ENCODE data around the gene LTV1. TPM values are rescaled to one million over a fixed set of nuclear protein-coding genes. Genes with fewer than 3 reads are reported as not detected.

Gene LTV1
- total and polyA plus RNA-seq, 2 experiments from 2014 or later: 22.7 to 29.1 TPM

DNA sequence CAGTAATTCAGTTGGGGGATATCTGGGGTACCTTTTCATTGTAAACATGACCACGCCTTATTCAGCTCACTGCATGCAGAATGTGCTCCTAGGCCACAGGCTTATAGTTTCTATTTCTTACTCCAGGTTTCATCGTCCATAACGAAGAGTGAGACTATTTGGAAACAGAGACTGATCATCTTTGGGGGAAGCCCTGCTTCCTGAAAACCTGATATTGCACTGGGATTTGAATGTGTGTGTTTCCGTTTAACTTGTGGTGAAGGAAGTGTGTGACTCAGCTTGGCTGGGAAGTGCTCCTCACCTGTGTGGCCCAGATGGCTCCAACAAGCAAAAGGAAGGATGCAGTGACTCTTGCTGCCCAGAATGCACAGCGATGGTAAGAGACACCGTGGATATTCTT, 19.6 kb upstream of the LTV1 start:
- H3K27me3 ChIP-seq: no peaks in the 10 kb centered on the region
- H3K79me2 ChIP-seq: no peaks in the 10 kb centered on the region
- H3K4me3 ChIP-seq: no peak overlapping the region
- no peaks in the 10 kb centered on the region for H4K20me1 ChIP-seq (ENCODE audit: insufficient read depth, poor library complexity, severe bottlenecking)
- DNase-seq (ENCODE audit: low spot score): no peak
- no peaks in the 10 kb centered on the region for H3K36me3 ChIP-seq (replicated peaks; ENCODE audit: insufficient read depth, low read depth)
- H3K4me2 ChIP-seq: no peak overlapping the region
- TF ChIP-seq EZH2 (IDR thresholded peaks at IDR 0.05; ENCODE audit: borderline replicate concordance) (no peak), EZH2phosphoT487 (IDR thresholded peaks at IDR 0.05; ENCODE audit: low read depth, severe bottlenecking, unreplicated experiment) (no peak)
- TF ChIP-seq, protein P1, sequence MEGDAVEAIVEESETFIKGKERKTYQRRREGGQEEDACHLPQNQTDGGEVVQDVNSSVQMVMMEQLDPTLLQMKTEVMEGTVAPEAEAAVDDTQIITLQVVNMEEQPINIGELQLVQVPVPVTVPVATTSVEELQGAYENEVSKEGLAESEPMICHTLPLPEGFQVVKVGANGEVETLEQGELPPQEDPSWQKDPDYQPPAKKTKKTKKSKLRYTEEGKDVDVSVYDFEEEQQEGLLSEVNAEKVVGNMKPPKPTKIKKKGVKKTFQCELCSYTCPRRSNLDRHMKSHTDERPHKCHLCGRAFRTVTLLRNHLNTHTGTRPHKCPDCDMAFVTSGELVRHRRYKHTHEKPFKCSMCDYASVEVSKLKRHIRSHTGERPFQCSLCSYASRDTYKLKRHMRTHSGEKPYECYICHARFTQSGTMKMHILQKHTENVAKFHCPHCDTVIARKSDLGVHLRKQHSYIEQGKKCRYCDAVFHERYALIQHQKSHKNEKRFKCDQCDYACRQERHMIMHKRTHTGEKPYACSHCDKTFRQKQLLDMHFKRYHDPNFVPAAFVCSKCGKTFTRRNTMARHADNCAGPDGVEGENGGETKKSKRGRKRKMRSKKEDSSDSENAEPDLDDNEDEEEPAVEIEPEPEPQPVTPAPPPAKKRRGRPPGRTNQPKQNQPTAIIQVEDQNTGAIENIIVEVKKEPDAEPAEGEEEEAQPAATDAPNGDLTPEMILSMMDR (IDR thresholded peaks at IDR 0.05; ENCODE audit: poor library complexity): no peak
- no peak overlapping the region for H2AFZ ChIP-seq
- 91% methylated on average over 6 of the region's 6 CpGs for WGBS (ENCODE audit: low lambda C conversion rate, missing lambda C conversion rate)
- no peaks in the 10 kb centered on the region for H3K4me1 ChIP-seq (ENCODE audit: insufficient read depth)
- no peaks in the 10 kb centered on the region for H3K9me2 ChIP-seq (replicated peaks; ENCODE audit: insufficient read depth)
- H3K9me3 ChIP-seq (ENCODE audit: low read depth): no peaks in the 10 kb centered on the region
- no peak overlapping the region for H3K27ac ChIP-seq

DNA sequence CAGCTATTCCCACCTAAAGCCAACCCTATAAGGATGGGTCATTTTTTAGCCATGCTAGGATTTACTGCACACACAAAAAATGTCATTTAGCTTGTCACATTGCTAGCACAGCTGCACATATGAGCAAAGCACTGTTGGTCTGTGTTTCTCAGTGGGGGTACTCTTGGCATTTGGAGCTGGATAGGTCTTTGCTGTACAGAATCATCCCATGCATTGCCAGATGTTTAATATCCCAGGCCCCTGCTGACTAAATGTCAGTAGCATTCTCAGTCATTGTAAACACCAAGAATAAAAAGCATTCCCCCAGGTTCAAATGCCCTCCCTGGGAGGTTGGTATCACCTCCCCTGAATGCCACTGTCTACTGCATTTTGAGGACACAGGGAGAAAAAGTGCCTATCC, 14.6 kb upstream of the LTV1 start:
- no peak overlapping the region for H2AFZ ChIP-seq
- H3K27ac ChIP-seq: no peak overlapping the region
- H3K4me1 ChIP-seq (ENCODE audit: insufficient read depth): no peaks in the 10 kb centered on the region
- no peak for DNase-seq (ENCODE audit: low spot score)
- H3K9me2 ChIP-seq (replicated peaks; ENCODE audit: insufficient read depth): no peaks in the 10 kb centered on the region
- no peaks in the 10 kb centered on the region for H3K9me3 ChIP-seq (ENCODE audit: low read depth)
- H4K20me1 ChIP-seq (ENCODE audit: insufficient read depth, poor library complexity, severe bottlenecking): no peaks in the 10 kb centered on the region
- no peaks in the 10 kb centered on the region for H3K27me3 ChIP-seq
- H3K4me3 ChIP-seq: no peak overlapping the region
- TF ChIP-seq, protein P1 (IDR thresholded peaks at IDR 0.05; ENCODE audit: poor library complexity): no peak
- TF ChIP-seq EZH2 (IDR thresholded peaks at IDR 0.05; ENCODE audit: borderline replicate concordance) (no peak), EZH2phosphoT487 (IDR thresholded peaks at IDR 0.05; ENCODE audit: low read depth, severe bottlenecking, unreplicated experiment) (no peak)
- no peak overlapping the region for H3K4me2 ChIP-seq
- H3K79me2 ChIP-seq: no peaks in the 10 kb centered on the region
- no peaks in the 10 kb centered on the region for H3K36me3 ChIP-seq (replicated peaks; ENCODE audit: insufficient read depth, low read depth)

DNA sequence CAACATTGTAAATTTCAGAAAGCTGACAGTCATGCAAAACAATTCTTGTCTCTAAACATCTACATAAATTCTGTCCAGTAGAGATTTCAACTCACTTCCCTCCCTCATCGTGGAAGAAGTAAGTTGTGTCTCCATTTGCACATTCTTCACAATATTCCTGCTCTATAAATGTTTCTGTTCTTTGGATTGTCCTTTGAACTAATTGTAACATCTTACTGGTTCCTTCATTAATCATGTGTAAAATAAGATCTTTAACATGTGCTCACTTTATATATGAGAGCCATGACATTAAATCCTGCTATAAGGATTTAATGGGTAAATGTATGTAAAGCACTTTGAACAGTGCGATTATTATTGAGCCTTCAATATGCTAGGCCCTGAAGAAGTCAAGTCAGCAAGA, 7.0 kb upstream of the LTV1 start:
- DNase-seq (ENCODE audit: low spot score): no peak
- H3K4me2 ChIP-seq: no peak overlapping the region
- 77% methylated on average over 2 of the region's 2 CpGs for whole genome bisulfite sequencing (ENCODE audit: low lambda C conversion rate, missing lambda C conversion rate)
- TF ChIP-seq, protein P1 (IDR thresholded peaks at IDR 0.05; ENCODE audit: poor library complexity): no peak
- no peak for TF ChIP-seq EZH2 (IDR thresholded peaks at IDR 0.05; ENCODE audit: borderline replicate concordance)
- no peak for TF ChIP-seq EZH2phosphoT487 (IDR thresholded peaks at IDR 0.05; ENCODE audit: low read depth, severe bottlenecking, unreplicated experiment)
- H3K4me3 ChIP-seq: no peak overlapping the region
- H3K79me2 ChIP-seq: no peaks in the 10 kb centered on the region
- H3K9me2 ChIP-seq (replicated peaks; ENCODE audit: insufficient read depth): no peaks in the 10 kb centered on the region
- H3K4me1 ChIP-seq (ENCODE audit: insufficient read depth): peaks cover 14% of the 10 kb centered on the region
- H3K36me3 ChIP-seq (replicated peaks; ENCODE audit: insufficient read depth, low read depth): no peaks in the 10 kb centered on the region
- H4K20me1 ChIP-seq (ENCODE audit: insufficient read depth, poor library complexity, severe bottlenecking): no peaks in the 10 kb centered on the region
- H3K9me3 ChIP-seq (ENCODE audit: low read depth): no peaks in the 10 kb centered on the region
- H3K27ac ChIP-seq: peak overlapping the region; percentile 7
- no peak overlapping the region for H2AFZ ChIP-seq
- H3K27me3 ChIP-seq: no peaks in the 10 kb centered on the region

DNA sequence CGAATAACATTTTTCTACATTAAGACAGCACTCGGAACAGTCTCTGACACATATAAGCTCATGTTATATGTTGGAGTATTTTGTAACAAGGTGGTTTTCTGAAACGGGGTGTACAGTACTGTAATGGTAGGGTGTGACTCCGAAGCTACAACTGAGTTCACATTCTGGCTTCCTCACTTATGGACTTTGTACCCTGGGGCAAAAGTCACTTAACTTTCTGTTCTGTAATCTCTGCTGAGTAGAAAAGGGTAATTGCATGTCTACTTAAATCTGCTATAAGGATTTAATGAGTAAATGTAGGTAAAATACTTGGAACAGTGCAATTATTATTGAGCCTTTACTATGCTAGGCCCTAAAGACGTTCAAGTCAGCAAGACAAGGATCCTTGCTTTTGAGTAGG, 4.7 kb upstream of the LTV1 start:
- H4K20me1 ChIP-seq (ENCODE audit: insufficient read depth, poor library complexity, severe bottlenecking): no peaks in the 10 kb centered on the region
- no peaks in the 10 kb centered on the region for H3K27me3 ChIP-seq
- no peaks in the 10 kb centered on the region for H3K36me3 ChIP-seq (replicated peaks; ENCODE audit: insufficient read depth, low read depth)
- no peaks in the 10 kb centered on the region for H3K9me2 ChIP-seq (replicated peaks; ENCODE audit: insufficient read depth)
- H2AFZ ChIP-seq: no peak overlapping the region
- peaks cover under 1% of the 10 kb centered on the region for H3K79me2 ChIP-seq
- peak; percentile 58 for DNase-seq (ENCODE audit: low spot score)
- H3K27ac ChIP-seq: peak overlapping the region; percentile 66
- H3K4me1 ChIP-seq (ENCODE audit: insufficient read depth): peaks cover 18% of the 10 kb centered on the region
- WGBS (ENCODE audit: low lambda C conversion rate, missing lambda C conversion rate): 56% methylated on average over 5 of the region's 5 CpGs
- TF ChIP-seq, protein P1 (IDR thresholded peaks at IDR 0.05; ENCODE audit: poor library complexity): no peak
- TF ChIP-seq EZH2phosphoT487 (IDR thresholded peaks at IDR 0.05; ENCODE audit: low read depth, severe bottlenecking, unreplicated experiment) (no peak), EZH2 (IDR thresholded peaks at IDR 0.05; ENCODE audit: borderline replicate concordance) (no peak)
- H3K4me3 ChIP-seq: no peak overlapping the region
- peak overlapping the region; percentile 2 for H3K4me2 ChIP-seq
- no peaks in the 10 kb centered on the region for H3K9me3 ChIP-seq (ENCODE audit: low read depth)
